Fibroblast of upper back skin (primary cell): ENCODE measurements around the gene GSE1.

Experiments
- DNase-seq: peaks from one replicate; pipeline ENCODE4 v3.0.0-alpha.2; 2013

The GSE1 gene

GRCh38 chr16:85663891-85664321 lies 50.8 kb downstream of the GSE1 start:
- no peak for DNase-seq

GRCh38 chr16:85664580-85665372 lies 51.7 kb downstream of the GSE1 start:
- DNase-seq, result no peak

GRCh38 chr16:85665373-85665740 lies 52.2 kb downstream of the GSE1 start:
- no peak for DNase-seq

GRCh38 chr16:85665929-85666328 lies 52.8 kb downstream of the GSE1 start:
- DNase-seq, result no peak

GRCh38 chr16:85667261-85667660 lies 54.1 kb downstream of the GSE1 start:
- DNase-seq, result no peak

- no peak for DNase-seq
Measured at GRCh38 chr16:85667841-85668413, 54.8 kb downstream of the GSE1 start.

- DNase-seq, result no peak
Measured at GRCh38 chr16:85668676-85669424, 55.7 kb downstream of the GSE1 start.

GRCh38 chr16:85670840-85671239 lies 57.7 kb downstream of the GSE1 start:
- DNase-seq, result no peak

GRCh38 chr16:85673529-85674417 lies 60.7 kb downstream of the GSE1 start:
- DNase-seq, result no peak

GRCh38 chr16:85674418-85674755 lies 61.3 kb downstream of the GSE1 start:
- DNase-seq, result no peak

GRCh38 chr16:85674828-85675227 lies 61.7 kb downstream of the GSE1 start:
- DNase-seq, result no peak

- peak; percentile 33 for DNase-seq
Measured at GRCh38 chr16:85675251-85675874, 62.2 kb downstream of the GSE1 start.

GRCh38 chr16:85676466-85676865 lies 63.3 kb downstream of the GSE1 start:
- DNase-seq, result no peak

- no peak for DNase-seq
Measured at GRCh38 chr16:85677383-85677967, 64.4 kb downstream of the GSE1 start.

- DNase-seq, result no peak
Measured at GRCh38 chr16:85678016-85678415, 64.9 kb downstream of the GSE1 start.

- no peak for DNase-seq
Measured at GRCh38 chr16:85678821-85679220, 65.7 kb downstream of the GSE1 start.

- no peak for DNase-seq
Measured at GRCh38 chr16:85679870-85680269, 66.7 kb downstream of the GSE1 start.

- no peak for DNase-seq
Measured at GRCh38 chr16:85680352-85680944, 67.3 kb downstream of the GSE1 start.

- no peak for DNase-seq
Measured at GRCh38 chr16:85681255-85681654, 68.1 kb downstream of the GSE1 start.

- DNase-seq, result no peak
Measured at GRCh38 chr16:85682516-85682915, 69.4 kb downstream of the GSE1 start.

GRCh38 chr16:85683363-85683762 lies 70.2 kb downstream of the GSE1 start:
- no peak for DNase-seq

- DNase-seq, result no peak
Measured at GRCh38 chr16:85685251-85685650, 72.1 kb downstream of the GSE1 start.
